Fibroblast of skin of left quadriceps (primary cell): ENCODE results near the gene SLC23A2.
"Not testable (repeated sequence)": the region's sequence is repeated elsewhere in the genome, so short reads cannot be mapped to it uniquely, and the experiment has no call there.

ENCODE experiments used
- DNase-seq, 2 experiments: peaks; one replicate each; pipeline ENCODE4 v3.0.0-alpha.2; 2013; ENCODE audit warnings: low read depth in 2 of 2

The SLC23A2 gene

GRCh38 chr20:5008759-5009158 is 7.4 kb upstream of the SLC23A2 start:
- no peak for DNase-seq

DNA sequence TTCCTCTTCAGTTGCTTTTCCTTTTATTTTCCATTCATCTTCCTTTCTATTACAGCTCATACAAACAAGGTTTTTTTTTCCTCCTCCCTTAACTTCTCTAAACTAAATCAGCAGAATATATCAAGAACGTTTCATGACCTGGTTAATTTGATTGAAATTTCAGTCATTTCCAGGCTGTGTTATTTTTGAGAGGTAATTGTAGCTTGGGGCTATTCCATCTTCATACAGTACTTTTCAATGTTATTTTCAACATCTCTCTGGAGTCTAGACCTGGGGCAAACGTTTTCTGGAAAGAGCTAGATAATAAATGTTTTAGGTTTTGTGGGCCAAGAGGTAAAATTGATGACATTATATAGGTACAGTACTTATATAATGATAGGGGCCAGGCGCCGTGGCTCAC is 4.0 kb upstream of the SLC23A2 start:
- DNase-seq: no peak

DNA sequence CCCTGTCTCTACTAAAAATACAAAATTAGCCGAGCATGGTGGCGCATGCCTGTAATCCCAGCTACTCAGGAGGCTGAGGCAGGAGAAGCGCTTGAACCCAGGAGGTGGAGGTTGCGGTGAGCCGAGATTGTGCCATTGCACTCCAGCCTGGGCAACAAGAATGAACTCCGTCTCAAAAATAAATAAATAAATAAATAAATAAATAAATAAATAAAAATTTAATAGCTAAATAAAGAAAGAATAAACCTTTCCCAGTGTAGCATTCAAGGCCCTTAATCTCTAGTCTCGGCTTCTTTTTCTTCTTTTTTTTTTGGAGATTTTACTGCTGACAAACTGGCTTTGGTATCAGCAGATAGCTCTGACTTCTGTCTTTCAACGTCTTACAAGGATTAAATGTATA is 3.5 kb upstream of the SLC23A2 start:
- DNase-seq: not testable (repeated sequence)

DNA sequence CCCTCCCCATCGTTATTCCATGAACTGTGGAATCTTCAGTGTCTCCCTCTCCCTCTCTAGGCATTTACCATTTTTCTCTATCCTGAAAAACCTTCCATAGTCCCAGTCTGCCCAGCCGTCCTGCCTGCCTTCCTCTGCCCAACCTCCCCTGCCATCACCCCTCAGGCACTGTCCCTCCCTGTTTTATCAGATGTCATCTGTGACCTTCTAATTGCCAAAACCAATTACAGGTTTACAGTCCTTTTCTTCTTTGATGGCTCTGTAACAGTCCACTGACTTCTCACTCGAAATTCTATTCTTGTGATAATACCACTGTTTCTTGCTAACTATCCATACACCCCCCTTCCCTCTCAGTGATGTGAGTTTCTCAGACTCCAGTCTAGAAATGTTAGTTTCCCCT is 2.3 kb upstream of the SLC23A2 start:
- no peak for DNase-seq

DNA sequence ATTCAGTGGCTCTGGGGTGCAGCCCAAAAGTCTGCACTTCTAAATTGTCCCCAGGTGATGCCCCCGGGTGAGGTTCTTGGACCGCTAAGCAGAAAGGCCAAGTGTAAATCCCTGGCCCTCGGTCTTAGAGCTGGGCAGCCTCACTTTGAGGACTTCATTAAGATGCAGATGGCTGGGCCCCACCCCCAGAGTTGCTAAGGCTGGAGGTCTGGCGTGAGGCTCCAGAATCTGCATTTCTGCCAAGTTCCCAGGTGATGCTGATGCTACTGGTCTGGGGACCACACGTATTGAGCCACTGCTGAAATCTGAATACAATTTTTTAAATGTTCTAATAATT is 735 bp upstream of the SLC23A2 start:
- DNase-seq: no peak

- DNase-seq: no peak
These were observed 792 bp downstream of the SLC23A2 start for GRCh38 chr20:5000263-5001173.

- no peak for DNase-seq
These were observed 1.5 kb downstream of the SLC23A2 start for GRCh38 chr20:4999788-5000187.

DNA sequence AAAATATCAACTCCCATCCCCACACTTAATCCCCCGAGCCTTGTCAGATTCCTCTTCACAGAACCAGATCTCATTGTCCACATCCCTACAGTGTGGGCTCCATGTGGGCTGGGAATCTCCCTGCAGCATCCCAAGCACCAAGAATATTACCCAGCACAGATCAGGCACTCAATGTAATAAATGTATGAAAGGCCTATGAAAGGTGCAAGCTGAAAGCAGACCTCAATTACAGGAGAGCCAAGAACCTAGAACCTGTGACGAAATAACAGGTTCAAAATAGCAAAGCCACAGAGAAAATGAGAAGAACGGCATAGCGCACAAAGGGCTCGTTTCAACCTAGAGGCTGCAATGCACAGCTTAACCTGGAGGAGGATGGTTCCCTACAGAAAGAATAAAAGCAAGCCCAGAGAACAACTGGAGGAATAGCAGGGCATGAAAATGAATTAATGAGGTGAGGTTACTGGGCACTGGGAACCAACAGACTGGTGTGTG is 3.1 kb downstream of the SLC23A2 start:
- DNase-seq: no peak

DNA sequence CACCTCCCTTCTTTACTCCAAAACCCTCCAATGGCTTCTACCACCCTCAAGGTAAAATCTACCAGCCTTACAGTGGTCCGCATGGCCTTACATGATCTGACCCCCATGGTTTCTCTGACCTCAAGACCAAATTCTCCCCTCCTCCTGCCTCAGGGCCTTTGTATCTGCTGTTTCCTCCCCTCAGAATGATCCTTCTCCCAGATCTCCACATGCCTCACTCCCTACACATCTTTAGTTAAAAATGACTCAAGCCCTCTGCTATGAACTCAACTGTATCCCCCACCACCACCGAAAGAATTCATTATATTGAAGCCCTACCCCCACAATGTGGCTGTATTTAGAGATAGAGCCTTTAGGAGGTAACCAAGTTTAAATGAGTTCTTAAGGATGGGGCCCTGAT is 4.1 kb downstream of the SLC23A2 start:
- DNase-seq: peak in 1 of 2 experiments; percentile 16

DNA sequence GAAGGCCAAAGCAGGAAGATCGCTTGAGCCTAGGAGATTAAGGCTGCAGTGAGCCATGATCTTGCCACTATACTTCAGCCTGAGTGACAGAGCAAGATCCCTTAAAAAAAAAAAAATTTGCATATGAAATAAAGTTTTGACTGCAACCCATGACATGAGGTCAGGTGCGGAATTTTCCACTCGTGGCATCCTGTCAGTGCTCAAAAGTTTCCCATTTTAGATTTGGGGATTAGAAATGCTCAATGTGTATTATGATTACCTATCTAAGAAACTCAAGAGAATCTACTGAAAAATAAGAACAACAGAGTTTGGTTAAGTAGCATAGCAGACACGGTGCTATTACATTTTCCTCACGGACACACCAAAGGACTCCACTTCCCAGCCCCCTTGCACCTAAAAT is 11.7 kb downstream of the SLC23A2 start:
- no peak for DNase-seq

DNA sequence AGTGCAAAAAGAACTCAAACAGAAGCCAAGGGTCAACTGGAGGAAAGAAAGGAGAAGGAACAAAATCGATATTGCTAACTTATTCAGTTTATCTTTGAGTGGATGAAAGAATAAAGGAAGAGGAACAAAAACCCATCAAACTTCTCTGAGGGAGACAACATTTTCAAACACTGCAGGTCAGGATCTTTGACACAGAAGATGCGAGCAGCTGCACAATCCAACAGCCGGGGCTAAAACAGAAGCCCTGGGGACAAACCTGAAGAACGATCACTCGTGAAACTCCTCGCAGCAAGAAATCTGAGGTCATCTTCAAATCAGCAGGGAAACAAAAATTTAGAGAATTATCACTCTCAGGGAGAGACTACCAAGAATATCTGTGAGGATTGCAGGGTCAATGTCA is 14.2 kb downstream of the SLC23A2 start:
- no peak for DNase-seq

- DNase-seq: peak; percentile 45 to 48
These were observed 15.7 kb downstream of the SLC23A2 start for GRCh38 chr20:4985658-4986057.

GRCh38 chr20:4982281-4982680 is 19.0 kb downstream of the SLC23A2 start:
- no peak for DNase-seq

- no peak for DNase-seq
These were observed 21.4 kb downstream of the SLC23A2 start for GRCh38 chr20:4979841-4980410.

DNA sequence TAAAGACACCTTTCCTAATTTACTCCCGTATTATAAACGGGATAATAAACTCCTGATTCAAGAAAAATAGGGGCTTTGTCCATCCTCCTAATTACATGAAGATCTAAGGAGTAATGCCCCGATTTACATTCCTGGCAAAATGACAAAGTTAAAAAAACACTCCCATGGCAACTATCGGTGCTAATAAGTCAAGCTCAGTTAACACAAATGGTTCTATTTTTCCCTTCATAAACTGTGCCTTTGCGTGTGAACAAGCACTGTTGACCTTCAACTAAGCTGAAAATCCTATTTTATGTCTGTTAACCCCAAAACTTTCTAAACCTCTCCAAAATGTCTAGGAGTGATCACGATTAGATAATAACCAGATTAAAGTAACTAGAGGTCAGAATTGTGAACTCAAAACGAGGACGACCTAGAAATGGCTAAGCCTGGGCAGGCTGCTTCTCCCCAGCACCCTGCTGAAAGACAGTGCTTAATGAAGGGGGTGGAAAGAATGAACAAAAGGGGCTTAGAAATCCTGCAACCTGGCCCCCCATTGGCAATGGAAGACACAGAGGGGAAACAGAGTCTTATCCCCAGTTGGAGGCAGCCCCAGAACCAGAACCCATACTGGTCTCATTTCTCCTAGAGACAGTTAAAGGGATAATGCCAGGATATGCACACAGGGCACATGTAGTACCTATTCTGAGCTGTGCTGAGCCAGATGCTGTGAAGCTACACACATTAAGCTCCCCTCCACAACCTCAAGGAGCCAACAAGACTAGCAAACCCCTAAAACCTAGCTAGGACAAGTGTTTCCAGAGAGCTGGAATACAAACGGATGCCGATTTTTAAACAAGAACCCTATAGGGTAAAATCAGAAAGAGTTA is 23.0 kb downstream of the SLC23A2 start:
- no peak for DNase-seq

- not testable (repeated sequence) for DNase-seq
These were observed 25.3 kb downstream of the SLC23A2 start for GRCh38 chr20:4976014-4976413.

GRCh38 chr20:4973330-4974097 is 27.8 kb downstream of the SLC23A2 start:
- DNase-seq: peak; percentile 78 to 81

- no peak for DNase-seq
These were observed 28.6 kb downstream of the SLC23A2 start for GRCh38 chr20:4972506-4973251.

GRCh38 chr20:4971064-4971463 is 30.2 kb downstream of the SLC23A2 start:
- DNase-seq: no peak

GRCh38 chr20:4967752-4968477 is 33.4 kb downstream of the SLC23A2 start:
- DNase-seq: no peak
